Measurements from ENCODE around the gene SDF2L1.

SDF2L1 gene

GRCh38 chr22:21622011-21622918 is 19.8 kb upstream of the SDF2L1 start:
- FAIRE-seq, result no peak
- DNase-seq (ENCODE audit: low spot score), result no peak

- FAIRE-seq (no peak), DNase-seq (ENCODE audit: low spot score) (no peak)
Observed at GRCh38 chr22:21622919-21623647, 19.0 kb upstream of the SDF2L1 start.

- FAIRE-seq (no peak), DNase-seq (ENCODE audit: low spot score) (no peak)
Observed at GRCh38 chr22:21623648-21623970, 18.5 kb upstream of the SDF2L1 start.

GRCh38 chr22:21624120-21624879 is 17.8 kb upstream of the SDF2L1 start:
- DNase-seq (ENCODE audit: low spot score) (no peak), FAIRE-seq (no peak)

DNA sequence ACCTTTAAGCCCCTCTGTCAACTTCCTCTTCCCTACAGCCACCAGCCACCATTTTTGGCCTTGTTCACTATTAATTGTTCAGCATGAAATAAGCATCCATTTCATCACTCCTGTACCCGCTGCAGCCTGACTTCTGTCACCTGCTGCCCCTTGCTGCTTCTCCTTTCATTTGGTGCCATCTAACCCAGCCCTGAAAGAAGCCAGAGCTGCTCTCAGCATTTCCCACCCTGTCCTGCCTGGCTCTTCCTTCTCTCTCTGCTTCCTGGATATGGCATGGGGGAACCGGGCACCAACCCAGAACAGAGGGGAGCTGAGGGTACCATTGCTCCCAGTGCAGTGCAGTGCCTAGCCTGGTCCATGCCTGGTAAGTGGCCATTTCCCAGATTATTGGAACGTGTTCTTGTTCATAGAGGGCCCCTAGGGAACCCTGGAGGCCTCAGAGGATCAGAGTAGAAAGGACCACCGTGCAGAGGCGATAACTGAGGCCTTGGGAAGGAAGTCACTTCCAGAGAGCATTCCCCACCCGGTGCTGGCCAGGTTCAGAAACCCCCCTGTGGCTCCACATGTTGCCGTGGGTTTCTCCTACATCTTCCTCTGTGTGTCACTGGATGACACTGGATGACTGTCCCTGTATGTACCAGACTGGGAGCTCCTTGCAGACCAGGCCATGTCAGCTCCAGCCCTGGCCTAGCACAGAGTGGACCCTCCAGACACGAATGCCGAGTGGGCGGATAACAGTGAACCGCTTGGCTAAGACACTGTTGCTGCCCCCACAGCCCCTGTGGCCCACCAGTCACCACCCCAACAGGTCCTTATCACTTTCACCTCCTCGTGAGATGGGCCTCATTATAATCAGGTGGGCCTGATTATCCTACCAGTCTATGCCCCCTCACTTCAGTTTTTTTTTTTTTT is 17.0 kb upstream of the SDF2L1 start:
- FAIRE-seq, result no peak
- DNase-seq (ENCODE audit: low spot score), result no peak

DNA sequence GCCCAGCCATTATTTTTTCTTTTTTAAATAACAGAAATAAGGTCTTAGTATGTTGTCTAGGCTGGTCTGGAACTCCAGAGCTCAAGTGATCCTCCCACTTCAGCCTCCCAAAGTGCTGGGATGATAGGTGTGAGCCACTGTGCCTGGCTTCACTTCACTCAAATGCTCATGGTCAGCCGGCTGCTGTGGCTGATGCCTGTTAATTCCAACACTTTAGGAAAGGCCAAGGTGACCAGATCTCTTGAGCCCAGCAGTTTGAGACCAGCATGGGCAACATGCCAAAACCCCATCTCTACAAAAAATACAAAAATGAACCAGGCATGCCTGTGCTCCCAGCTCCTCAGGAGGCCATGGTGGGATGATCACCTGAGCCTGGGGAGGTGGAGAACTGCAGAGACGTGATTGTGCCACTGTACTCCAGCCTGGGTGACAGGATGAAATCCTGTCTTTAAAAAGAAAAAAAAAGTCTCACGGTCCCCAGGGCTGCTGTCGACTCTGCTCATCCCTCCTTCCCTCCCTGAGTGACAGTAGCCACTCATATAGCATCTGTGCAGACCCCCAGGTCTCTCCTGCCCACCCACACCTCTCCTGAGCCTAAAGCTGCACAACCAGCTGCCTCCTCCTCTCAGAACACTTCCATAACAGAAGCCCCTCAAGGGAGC is 15.9 kb upstream of the SDF2L1 start:
- FAIRE-seq, result no peak

GRCh38 chr22:21626735-21627469 is 15.2 kb upstream of the SDF2L1 start:
- FAIRE-seq (no peak), DNase-seq (ENCODE audit: low spot score) (no peak)

More for the DNA sequence above, 15.9 kb upstream of the SDF2L1 start:
- no peak for DNase-seq (ENCODE audit: low spot score)

DNA sequence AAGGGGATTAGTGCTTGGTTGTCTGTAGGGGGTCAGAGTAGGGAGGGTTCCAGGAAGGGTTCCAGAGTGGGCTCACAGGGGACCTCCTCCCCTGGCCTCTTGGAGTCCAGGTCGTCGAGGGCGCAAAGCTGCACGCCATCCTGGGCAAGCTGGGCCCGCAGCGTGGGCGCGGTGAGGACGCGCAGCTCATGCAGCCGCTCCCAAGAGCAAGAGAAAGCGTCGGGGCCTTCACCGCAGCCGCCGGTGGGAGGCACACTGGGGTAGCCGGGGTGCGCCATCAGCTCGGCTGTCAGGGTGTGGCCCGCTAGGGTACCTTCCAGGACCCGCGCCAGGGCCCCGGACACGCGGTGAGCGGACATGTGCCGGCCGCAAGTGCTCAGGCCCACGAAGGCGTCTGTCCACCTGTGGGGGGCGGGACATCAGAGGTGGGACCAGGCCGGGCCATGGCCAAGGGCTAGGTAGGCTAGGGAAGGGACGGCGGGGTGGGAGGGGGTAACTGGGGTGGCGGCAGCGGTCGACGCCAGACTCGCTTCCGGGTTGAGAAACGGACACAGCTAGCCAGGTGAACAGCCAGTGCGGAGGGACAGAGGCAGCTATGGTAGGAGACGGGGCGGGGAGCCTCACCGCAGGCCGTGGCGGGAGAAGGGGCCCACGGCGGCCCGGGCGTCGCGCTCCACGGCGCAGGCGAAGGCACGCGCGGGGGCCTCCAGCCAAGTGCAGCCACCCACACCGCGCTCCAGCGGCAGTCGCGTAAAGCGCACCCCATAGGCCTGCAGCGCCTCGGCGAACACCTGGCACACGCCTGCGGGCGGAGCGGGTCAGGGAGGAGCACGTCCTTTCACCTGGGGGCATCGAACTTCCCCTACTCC is 13.5 kb upstream of the SDF2L1 start:
- no peak for FAIRE-seq

GRCh38 chr22:21629255-21630149 is 12.6 kb upstream of the SDF2L1 start, which contains the start of gene YDJC:
Gene YDJC, minus strand, starts transcription at chr22:21630022. Its CDS starts 8 bp downstream, at chr22:21630014.
- FAIRE-seq (no peak), DNase-seq (ENCODE audit: low spot score) (peak; percentile 85)

More for the DNA sequence above, 13.5 kb upstream of the SDF2L1 start:
- DNase-seq (ENCODE audit: low spot score), result no peak

DNA sequence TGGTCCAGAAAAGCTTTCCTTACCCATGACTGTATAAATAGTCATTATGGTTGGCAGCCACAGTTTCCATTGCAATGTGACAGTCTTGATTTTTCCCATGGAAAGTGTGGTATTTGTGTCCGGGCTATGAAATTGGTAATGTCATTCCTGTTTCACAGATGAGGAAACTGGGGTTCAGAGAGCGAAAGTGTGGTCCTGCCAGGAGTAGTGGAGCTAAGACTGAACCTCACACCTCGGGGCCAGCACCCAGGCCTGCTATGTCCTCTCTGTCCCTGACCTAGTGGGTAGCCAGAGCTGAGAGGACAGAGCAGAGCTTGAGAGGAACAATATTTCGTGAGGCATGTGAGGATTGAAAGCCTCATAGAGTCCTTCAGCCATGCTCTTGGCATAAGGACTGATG is 11.1 kb upstream of the SDF2L1 start:
- DNase-seq (ENCODE audit: low spot score), result no peak
- FAIRE-seq, result no peak

GRCh38 chr22:21632237-21632895 is 9.7 kb upstream of the SDF2L1 start, which contains the start of gene CCDC116:
Gene CCDC116, plus strand, starts transcription at chr22:21632760. Its CDS starts 422 bp downstream, at chr22:21633182.
- FAIRE-seq (no peak), DNase-seq (ENCODE audit: low spot score) (no peak)

- no peak for FAIRE-seq
- DNase-seq (ENCODE audit: low spot score), result no peak
Observed at GRCh38 chr22:21632931-21633330, 9.2 kb upstream of the SDF2L1 start.

DNA sequence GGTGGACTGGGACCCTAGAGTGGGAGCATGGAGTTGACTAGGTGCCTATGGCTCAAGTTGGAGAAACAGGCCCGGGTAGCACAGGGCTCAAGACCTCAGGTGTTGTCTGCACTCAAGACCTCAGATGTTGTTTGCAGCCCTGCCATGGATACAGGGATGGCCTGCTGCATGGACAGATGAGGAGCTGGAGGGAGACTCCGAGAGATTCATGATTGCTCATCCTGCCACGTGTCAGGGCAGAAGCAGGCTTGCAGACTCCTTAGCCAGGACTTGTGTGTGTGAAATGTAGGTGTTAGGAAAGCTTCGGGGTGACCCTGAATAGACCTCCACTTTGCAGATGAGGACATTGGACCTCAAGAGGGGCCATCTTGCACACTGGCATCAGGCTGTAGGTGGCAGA is 8.6 kb upstream of the SDF2L1 start:
- DNase-seq (ENCODE audit: low spot score) (no peak), FAIRE-seq (no peak)

DNA sequence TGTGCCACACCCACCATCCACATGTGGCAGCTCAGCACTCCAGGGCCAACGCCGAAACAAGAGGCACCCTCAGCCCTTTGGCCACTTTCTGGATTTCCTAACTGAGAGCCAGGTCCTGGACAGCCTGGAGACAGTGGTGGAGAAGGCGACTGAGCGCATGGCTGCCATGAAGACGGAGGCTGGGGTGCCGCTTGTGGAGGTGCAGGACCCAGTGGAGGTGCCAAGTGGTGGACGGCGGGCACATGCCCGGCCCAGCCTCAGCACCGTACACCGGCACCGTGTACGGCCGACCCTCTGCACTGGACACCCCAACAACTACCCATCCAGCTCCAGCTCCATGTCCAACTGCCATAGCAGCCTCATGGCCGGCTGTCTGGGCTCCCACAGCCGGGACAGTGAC is 8.0 kb upstream of the SDF2L1 start:
- DNase-seq (ENCODE audit: low spot score) (no peak), FAIRE-seq (no peak)

DNA sequence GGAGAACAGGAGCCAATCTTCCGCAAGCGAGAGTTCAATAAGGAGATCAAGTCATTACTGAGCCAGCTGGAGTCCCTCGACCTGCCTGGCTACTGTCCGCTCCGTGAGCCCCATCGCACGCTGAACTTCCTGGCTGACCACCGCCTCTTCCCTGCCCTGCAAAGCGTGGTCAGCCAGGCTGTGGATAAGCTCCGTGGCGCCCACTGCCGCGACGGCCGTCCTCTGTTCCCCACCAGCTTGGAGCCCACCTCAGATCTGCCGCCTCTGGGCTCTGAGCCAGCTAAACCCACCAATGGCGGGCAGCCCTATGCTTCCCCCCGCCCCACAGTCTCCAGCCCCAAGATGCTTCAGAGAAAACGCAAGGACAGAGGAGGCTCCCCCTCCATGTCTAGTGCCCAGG is 7.3 kb upstream of the SDF2L1 start:
- FAIRE-seq (no peak), DNase-seq (ENCODE audit: low spot score) (no peak)

DNA sequence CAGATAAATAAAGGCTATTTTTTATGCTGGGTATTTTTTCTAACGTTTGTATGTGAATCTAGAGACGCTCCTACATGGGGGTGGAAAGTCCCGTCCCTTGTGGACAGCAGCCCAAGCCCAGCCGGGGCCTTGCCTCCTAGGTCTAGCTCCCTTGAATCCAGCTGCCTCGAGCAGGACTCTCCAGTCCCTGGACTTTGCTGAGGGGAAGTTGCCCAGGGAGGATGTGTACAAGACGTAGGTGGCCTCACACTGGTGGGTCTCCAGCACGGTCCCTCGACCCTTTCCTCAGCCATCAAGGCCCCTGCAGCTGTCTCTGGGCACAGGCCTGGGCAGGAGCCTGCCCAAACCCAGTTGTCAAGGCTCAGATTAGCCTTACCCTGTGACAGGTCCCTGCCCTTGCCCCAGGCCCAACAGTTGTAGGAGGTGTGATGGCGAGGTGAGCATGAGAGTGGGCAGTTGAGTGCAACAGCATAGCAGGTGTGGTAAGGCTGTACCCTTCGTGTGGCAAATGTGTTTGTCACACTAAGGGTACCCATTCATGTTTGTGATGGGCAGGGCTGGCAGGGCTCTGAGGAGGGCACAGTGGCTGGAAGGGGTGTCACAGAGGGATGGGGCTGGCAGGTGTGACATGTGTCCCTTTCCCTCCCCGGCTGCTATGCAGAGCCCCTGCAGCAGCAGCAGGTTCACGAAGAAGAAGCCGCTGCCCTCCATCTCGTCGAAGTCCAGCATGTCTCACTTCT is 6.2 kb upstream of the SDF2L1 start:
- no peak for FAIRE-seq
- DNase-seq (ENCODE audit: low spot score), result no peak

All from RCC 7860 (cell line).